ENCODE measurements around the gene GBA2.

- TF ChIP-seq ZFP3 (CRISPR knock-in tag; IDR thresholded peaks at IDR 0.05) (no peak), TCF4 (CRISPR knock-in tag; IDR thresholded peaks at IDR 0.05; ENCODE audit: borderline replicate concordance) (no peak), SNAI2 (CRISPR knock-in tag; IDR thresholded peaks at IDR 0.05) (no peak), ARNTL (CRISPR knock-in tag; IDR thresholded peaks at IDR 0.05; ENCODE audit: borderline replicate concordance, low read depth) (no peak), PPARA (CRISPR knock-in tag; IDR thresholded peaks at IDR 0.05; ENCODE audit: borderline replicate concordance) (no peak)
These were observed 43.2 kb upstream of the GBA2 start for GRCh38 chr9:35792024-35792813.
